ENCODE measurements around the gene KCNIP4. TPM values are rescaled to one million over a fixed set of nuclear protein-coding genes. Genes with fewer than 3 reads are reported as not detected.

The KCNIP4 gene
- polyA plus RNA-seq, 3 donors = 0.09 to 0.25 TPM; not detected in 1

GRCh38 chr4:21320034-21320433 is 628.5 kb downstream of the KCNIP4 start:
- Histone ChIP-seq H3K9ac (ENCODE audit: insufficient read depth, low read length, poor library complexity, severe bottlenecking) (no peak overlapping the region), H3K79me2 (ENCODE audit: insufficient read depth, low read length) (no peaks in the 10 kb centered on the region), H3K4me3 (replicated peaks in 1 of 3; ENCODE audit: low read depth in 2 of 3, low read length in 3 of 3) (no peak overlapping the region), H2AFZ (ENCODE audit: insufficient read depth, low read depth, low read length, poor library complexity, severe bottlenecking) (no peak overlapping the region), H4K20me1 (ENCODE audit: insufficient read depth, low read length) (no peaks in the 10 kb centered on the region), H3K4me2 (replicated peaks; ENCODE audit: extremely low read depth, low read length, poor library complexity, severe bottlenecking) (no peak overlapping the region), H3K4me1 (ENCODE audit: control insufficient read depth in 1 of 2, insufficient read depth in 2 of 2, low read length in 2 of 2) (no peaks in the 10 kb centered on the region), H3K27me3 (ENCODE audit: control insufficient read depth in 2 of 2, insufficient read depth in 2 of 2, low read length in 2 of 2) (no peaks in the 10 kb centered on the region), H3K27ac (ENCODE audit: low read depth in 1 of 2, low read length in 2 of 2) (no peak overlapping the region), H3K36me3 (replicated peaks in 1 of 2; ENCODE audit: control insufficient read depth in 1 of 2, insufficient read depth in 2 of 2, low read length in 2 of 2) (no peaks in the 10 kb centered on the region), H3K9me3 (replicated peaks in 1 of 2; ENCODE audit: control insufficient read depth in 1 of 2, insufficient read depth in 1 of 2, low read length in 2 of 2) (peaks cover 6 to 12% of the 10 kb centered on the region in 2 donors)
- no peak for DNase-seq
- no peak for TF ChIP-seq CTCF (IDR thresholded peaks at IDR 0.05)
- no peak overlapping the region for H3K27ac Mint-ChIP-seq
- peaks cover 2 to 16% (median 6%) of the 10 kb centered on the region in 7 donors for H3K9me3 Mint-ChIP-seq
- WGBS (ENCODE audit: insufficient coverage) = no CpG with 5 or more reads among the region's 1 CpG
- intact Hi-C loops (cut with micrococcal nuclease) = no loop called here
- no peaks in the 10 kb centered on the region for H3K27me3 Mint-ChIP-seq (ENCODE audit: low read depth in 3 of 3)
- H3K4me1 Mint-ChIP-seq = no peaks in the 10 kb centered on the region
- no peaks in the 10 kb centered on the region for H3K36me3 Mint-ChIP-seq
- H3K4me3 Mint-ChIP-seq = no peak overlapping the region

GRCh38 chr4:21307709-21308108 is 640.9 kb downstream of the KCNIP4 start:
- no peak for DNase-seq
- Histone ChIP-seq H3K4me1 (ENCODE audit: control insufficient read depth in 1 of 2, insufficient read depth in 2 of 2, low read length in 2 of 2) (no peaks in the 10 kb centered on the region), H3K4me3 (replicated peaks in 1 of 3; ENCODE audit: low read depth in 2 of 3, low read length in 3 of 3) (no peak overlapping the region), H3K27ac (ENCODE audit: low read depth in 1 of 2, low read length in 2 of 2) (no peak overlapping the region), H2AFZ (ENCODE audit: insufficient read depth, low read depth, low read length, poor library complexity, severe bottlenecking) (no peak overlapping the region), H3K79me2 (ENCODE audit: insufficient read depth, low read length) (no peaks in the 10 kb centered on the region), H3K36me3 (replicated peaks in 1 of 2; ENCODE audit: control insufficient read depth in 1 of 2, insufficient read depth in 2 of 2, low read length in 2 of 2) (no peaks in the 10 kb centered on the region), H3K27me3 (ENCODE audit: control insufficient read depth in 2 of 2, insufficient read depth in 2 of 2, low read length in 2 of 2) (peaks cover 0 to 14% of the 10 kb centered on the region in 2 donors), H3K9me3 (replicated peaks in 1 of 2; ENCODE audit: control insufficient read depth in 1 of 2, insufficient read depth in 1 of 2, low read length in 2 of 2) (peaks cover 0 to 10% of the 10 kb centered on the region in 2 donors), H4K20me1 (ENCODE audit: insufficient read depth, low read length) (no peaks in the 10 kb centered on the region), H3K9ac (ENCODE audit: insufficient read depth, low read length, poor library complexity, severe bottlenecking) (no peak overlapping the region), H3K4me2 (replicated peaks; ENCODE audit: extremely low read depth, low read length, poor library complexity, severe bottlenecking) (no peak overlapping the region)
- no peak overlapping the region for H3K4me3 Mint-ChIP-seq
- intact Hi-C loops (cut with micrococcal nuclease) = no loop called here
- no peaks in the 10 kb centered on the region for H3K4me1 Mint-ChIP-seq
- H3K27ac Mint-ChIP-seq = no peak overlapping the region
- no CpG with 5 or more reads among the region's 3 CpGs for WGBS (ENCODE audit: insufficient coverage)
- TF ChIP-seq CTCF (IDR thresholded peaks at IDR 0.05) = no peak
- H3K36me3 Mint-ChIP-seq = no peaks in the 10 kb centered on the region
- H3K27me3 Mint-ChIP-seq (ENCODE audit: low read depth in 3 of 3) = peaks cover 15 to 17% (median 17%) of the 10 kb centered on the region in 3 donors
- peaks cover 0 to 13% (median 6%) of the 10 kb centered on the region in 7 donors for H3K9me3 Mint-ChIP-seq

Data from CD14-positive monocyte (primary cell).